SK-N-SH (cell line): ENCODE data around the gene TNFAIP1. TPM values are rescaled to one million over a fixed set of nuclear protein-coding genes. Genes with fewer than 3 reads are reported as not detected.
A peak's percentile ranks its signal among the peaks of the same experiment; 100 is the strongest.
"Not testable (repeated sequence)": the region's sequence is repeated elsewhere in the genome, so short reads cannot be mapped to it uniquely, and the experiment has no call there.

Source experiments
- CTCF ChIA-PET: fragments of 300-600, 350-600 bp; formaldehyde crosslinking; extraction: SDS; loops from one replicate; lab custom pipeline; 2021; lab: Yijun Ruan, JAX
- POLR2A ChIA-PET: fragments of 350-600 bp; sonication (Branson Sonifier 250); formaldehyde crosslinking; extraction: SDS; loops from one replicate; lab custom pipeline; 2020; ENCODE audit warnings: antibody characterized with exemption, inconsistent platforms; lab: Yijun Ruan, JAX
- DNase-seq: peaks from one replicate; pipeline ENCODE4 v3.0.0; 2012
- H2AFZ ChIP-seq: fragments of 200-600 bp; sonication (generic); 2 replicates; pipeline ENCODE4 v1.8.1; 2016; ENCODE audit warnings: antibody characterized with exemption, mild to moderate bottlenecking, low read depth
- H3F3A ChIP-seq: fragments of 200-600 bp; sonication (generic); replicated peaks from 2 replicates; pipeline ENCODE3; 2016; ENCODE audit warnings: antibody characterized with exemption, mild to moderate bottlenecking; ENCODE audit not compliant: insufficient read depth
- H3K27ac ChIP-seq, 2 experiments: fragments of 200-500 bp in 1 of 2; fragments of 200-600 bp in 1 of 2; sonication (Bioruptor generic) in 1 of 2; sonication (generic), shearing (Covaris generic) in 1 of 2; 2 replicates each; pipeline versions ENCODE4 v1.5.1 to v1.6.1; 2014 to 2016; ENCODE audit warnings: low read depth in 2 of 2, inconsistent platforms in 1 of 2, low read length in 1 of 2, mild to moderate bottlenecking in 1 of 2, mixed read lengths in 1 of 2
- H3K27me3 ChIP-seq: fragments of 200-600 bp; sonication (generic), shearing (Covaris generic); 2 replicates; pipeline ENCODE4 v1.6.1; 2016; ENCODE audit warnings: mixed run types; ENCODE audit not compliant: insufficient read depth
- H3K36me3 ChIP-seq, 2 experiments: fragments of 200-500 bp in 1 of 2; fragments of 200-600 bp in 1 of 2; sonication (Bioruptor generic) in 1 of 2; sonication (generic) in 1 of 2; replicated peaks in 1 of 2; 2 replicates each; pipeline versions ENCODE3 to v1.5.1; 2014 to 2016; ENCODE audit warnings: low read length in 1 of 2, mild to moderate bottlenecking in 1 of 2; ENCODE audit not compliant: insufficient read depth in 2 of 2, control insufficient read depth in 1 of 2
- H3K4me1 ChIP-seq, 2 experiments: fragments of 200-500 bp in 1 of 2; fragments of 200-600 bp in 1 of 2; sonication (Bioruptor generic) in 1 of 2; sonication (generic), shearing (Covaris generic) in 1 of 2; 2 replicates each; pipeline versions ENCODE4 v1.5.1 to v1.6.1; 2014 to 2016; ENCODE audit warnings: low read depth in 1 of 2, low read length in 1 of 2, mixed run types in 1 of 2; ENCODE audit not compliant: insufficient read depth in 2 of 2, control insufficient read depth in 1 of 2
- H3K4me2 ChIP-seq: fragments of 200-600 bp; sonication (generic), shearing (Covaris generic); 2 replicates; pipeline ENCODE4 v1.6.1; 2017; ENCODE audit warnings: mixed run types
- H3K4me3 ChIP-seq, 2 experiments: fragments of 200-500 bp in 1 of 2; fragments of 200-600 bp in 1 of 2; sonication (Bioruptor generic) in 1 of 2; sonication (generic), shearing (Covaris generic) in 1 of 2; 2 replicates each; pipeline versions ENCODE4 v1.5.1 to v1.8.1; 2014 to 2016; ENCODE audit warnings: low read depth in 2 of 2, inconsistent platforms in 1 of 2, low read length in 1 of 2, mild to moderate bottlenecking in 1 of 2, mixed read lengths in 1 of 2, moderate library complexity in 1 of 2
- H3K79me2 ChIP-seq: fragments of 200-600 bp; sonication (generic); 2 replicates; pipeline ENCODE4 v1.8.1; 2017; ENCODE audit warnings: mild to moderate bottlenecking; ENCODE audit not compliant: insufficient read depth
- H3K9ac ChIP-seq: fragments of 200-600 bp; sonication (generic); 2 replicates; pipeline ENCODE4 v1.6.1; 2017; ENCODE audit warnings: mixed run types
- H3K9me2 ChIP-seq: fragments of 200-600 bp; sonication (generic); 2 replicates; pipeline ENCODE4 v1.6.1; 2017; ENCODE audit warnings: mixed run types
- H3K9me3 ChIP-seq: fragments of 200-600 bp; sonication (generic); 2 replicates; pipeline ENCODE4 v1.6.1; 2017; ENCODE audit warnings: mixed run types, mild to moderate bottlenecking, moderate library complexity
- H4K20me1 ChIP-seq: fragments of 200-600 bp; sonication (generic); 2 replicates; pipeline ENCODE4 v1.6.1; 2017; ENCODE audit warnings: mild to moderate bottlenecking, mixed run types; ENCODE audit not compliant: insufficient read depth
- ELF1 ChIP-seq: IDR thresholded peaks from 2 replicates; pipeline ENCODE4 v1.4.0; 2012
- EP300 ChIP-seq, 2 experiments: IDR thresholded peaks; 2 replicates each; pipeline versions ENCODE4 v1.4.0 to v1.6.1; 2012; ENCODE audit warnings: borderline replicate concordance in 1 of 2, low read depth in 1 of 2, low read length in 1 of 2
- FOXM1 ChIP-seq: IDR thresholded peaks from 2 replicates; pipeline ENCODE4 v1.4.0; 2012; ENCODE audit warnings: low read depth, mild to moderate bottlenecking
- GABPA ChIP-seq: IDR thresholded peaks from 2 replicates; pipeline ENCODE4 v1.4.0; 2012; ENCODE audit warnings: low read depth, mild to moderate bottlenecking
- JUND ChIP-seq: IDR thresholded peaks from 2 replicates; pipeline ENCODE4 v1.4.0; 2012
- NRF1 ChIP-seq: IDR thresholded peaks from 2 replicates; pipeline ENCODE4 v1.6.1; 2012; ENCODE audit warnings: low read depth, mild to moderate bottlenecking, low read length
- RAD21 ChIP-seq: IDR thresholded peaks from 2 replicates; pipeline ENCODE4 v1.6.1; 2012; ENCODE audit warnings: mild to moderate bottlenecking, low read length
- RFX5 ChIP-seq: IDR thresholded peaks from 2 replicates; pipeline ENCODE4 v1.6.1; 2012; ENCODE audit warnings: mild to moderate bottlenecking, improper control_type of control experiment, low read length
- YY1 ChIP-seq: IDR thresholded peaks from 2 replicates; pipeline ENCODE4 v1.4.0; 2012; ENCODE audit warnings: low read depth, mild to moderate bottlenecking
- WGBS: methylation state at CpG from one replicate; pipeline ENCODE4 v1.1.6; 2017; ENCODE audit warnings: low lambda C conversion rate; 5-methylcytosine and 5-hydroxymethylcytosine counted together
- polyA plus RNA-seq, 3 experiments: library from polyadenylated mRNA; depleted of rRNA; stranded (reverse); fragments of >200 nt; gene quantifications; 2 replicates each; pipeline ENCODE4 v1.2.3, GENCODE V29; 2012
- TF ChIP-seq, protein P1 (sequence below): IDR thresholded peaks from 2 replicates; pipeline ENCODE4; 2012
- TF ChIP-seq, protein P2 (sequence below): fragments of 200-600 bp; sonication (generic); IDR thresholded peaks from 2 replicates; pipeline ENCODE4 v1.6.1; 2017; ENCODE audit warnings: antibody characterized with exemption, mild to moderate bottlenecking, moderate library complexity
- TF ChIP-seq, protein P3 (sequence below): IDR thresholded peaks from 2 replicates; pipeline ENCODE4 v1.4.0; 2012; ENCODE audit warnings: low read depth
- TF ChIP-seq, protein P4 (sequence below): IDR thresholded peaks from 2 replicates; pipeline ENCODE4 v1.6.1; 2012; ENCODE audit warnings: mild to moderate bottlenecking, low read depth, low read length, moderate library complexity

Gene TNFAIP1
- polyA plus RNA-seq, 1 of the 3 experiments (the other 2 are of a cell fraction) = 52.0 TPM

DNA sequence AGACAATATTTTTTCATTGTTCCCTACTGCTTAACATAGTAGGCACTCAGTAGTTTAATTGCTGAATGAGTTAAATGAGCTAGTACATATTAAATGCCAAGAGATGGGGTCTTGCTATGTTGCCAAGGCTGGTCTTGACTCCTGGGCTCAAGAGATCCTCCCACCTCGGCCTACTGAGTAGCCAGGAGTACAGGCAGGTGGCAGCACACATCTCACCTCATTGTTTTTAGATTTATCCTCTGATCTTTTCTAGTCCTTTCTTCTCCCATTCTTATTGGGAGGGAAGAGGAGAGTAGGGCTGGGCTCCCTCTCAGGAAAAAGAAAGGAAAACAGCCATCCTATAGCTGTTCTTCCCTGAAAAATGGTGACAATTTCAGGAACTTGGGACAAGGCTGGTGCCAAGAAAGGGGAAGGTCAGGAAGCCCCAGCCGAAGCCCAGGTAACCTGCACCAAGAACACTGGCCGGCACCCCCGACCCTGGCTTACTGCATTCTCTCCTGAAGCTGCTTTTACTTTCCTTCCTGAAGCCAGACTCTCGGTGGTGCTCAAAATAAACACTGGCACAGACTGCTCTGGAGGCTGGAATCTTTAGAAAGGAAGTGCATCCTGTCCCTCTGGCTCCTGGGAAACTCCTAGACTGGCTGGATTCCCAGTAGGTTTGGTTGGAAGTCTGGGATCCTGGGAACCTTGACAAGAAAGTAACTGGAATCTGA, 2.7 kb downstream of the TNFAIP1 start:
- no peak overlapping the region for H2AFZ ChIP-seq
- ChIA-PET POLR2A (interaction anchor here (0.7 to 1.5 kb wide), 2 partner anchors 9 to 19 kb away, joined by 3 to 4 read pairs; partner anchors contain the start of gene POLDIP2), CTCF (interaction anchor here (1.2 to 1.4 kb wide), 2 partner anchors 87 to 533 kb away, joined by 3 to 4 read pairs; no protein-coding TSS in a partner anchor)
- peaks cover 11 to 21% of the 10 kb centered on the region in 2 experiments; a peak in 3 of 4 replicates for H3K4me1 ChIP-seq
- peaks cover 37 to 38% of the 10 kb centered on the region in 2 experiments for H3K36me3 ChIP-seq
- H3K79me2 ChIP-seq = peaks cover 75% of the 10 kb centered on the region
- 63% methylated on average over 5 of the region's 5 CpGs for WGBS
- peaks cover 19% of the 10 kb centered on the region for H3F3A ChIP-seq
- no peak for DNase-seq
- no peaks in the 10 kb centered on the region for H3K9me3 ChIP-seq
- no peaks in the 10 kb centered on the region for H3K27me3 ChIP-seq
- TF ChIP-seq ELF1 (no peak), NRF1 (no peak), JUND (no peak), GABPA (0 out of 2 replicates have a peak, but pooled peaks have one; percentile 21), FOXM1 (no peak), RFX5 (no peak)
- TF ChIP-seq, protein P1, sequence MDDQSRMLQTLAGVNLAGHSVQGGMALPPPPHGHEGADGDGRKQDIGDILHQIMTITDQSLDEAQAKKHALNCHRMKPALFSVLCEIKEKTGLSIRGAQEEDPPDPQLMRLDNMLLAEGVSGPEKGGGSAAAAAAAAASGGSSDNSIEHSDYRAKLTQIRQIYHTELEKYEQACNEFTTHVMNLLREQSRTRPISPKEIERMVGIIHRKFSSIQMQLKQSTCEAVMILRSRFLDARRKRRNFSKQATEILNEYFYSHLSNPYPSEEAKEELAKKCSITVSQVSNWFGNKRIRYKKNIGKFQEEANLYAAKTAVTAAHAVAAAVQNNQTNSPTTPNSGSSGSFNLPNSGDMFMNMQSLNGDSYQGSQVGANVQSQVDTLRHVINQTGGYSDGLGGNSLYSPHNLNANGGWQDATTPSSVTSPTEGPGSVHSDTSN = no peak
- no peaks in the 10 kb centered on the region for H3K9me2 ChIP-seq
- peak overlapping the region; percentile 51 to 89 for H3K27ac ChIP-seq
- peaks cover 33% of the 10 kb centered on the region; the same call in 1 of the 2 replicates for H4K20me1 ChIP-seq
- peak overlapping the region; percentile 82 for H3K4me2 ChIP-seq
- peak overlapping the region; percentile 29; the same call in 1 of the 2 replicates for H3K9ac ChIP-seq
- no peak overlapping the region for H3K4me3 ChIP-seq

DNA sequence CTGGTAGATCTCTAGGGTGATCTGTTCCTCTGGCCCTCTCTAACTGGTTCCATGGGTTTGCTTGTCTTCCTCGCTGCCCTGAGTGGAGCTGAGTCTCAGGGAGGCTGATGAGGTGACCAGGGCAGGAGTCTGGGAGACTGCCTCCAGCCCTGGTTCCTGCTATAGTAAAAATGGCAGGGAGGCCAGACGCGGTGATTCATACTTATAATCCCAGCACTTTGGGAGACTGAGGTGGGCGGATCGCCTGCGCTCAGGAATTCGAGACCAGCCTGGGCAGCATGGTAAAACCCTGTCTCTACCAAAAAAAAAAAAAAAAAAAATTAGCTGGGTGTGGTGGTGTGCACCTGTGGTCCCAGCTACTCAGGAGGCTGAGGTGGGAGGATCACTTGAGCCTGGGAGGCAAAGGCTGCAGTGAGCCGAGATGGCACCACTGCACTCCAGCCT, 3.2 kb downstream of the TNFAIP1 start:
- not testable (repeated sequence) for H3K9me3 ChIP-seq, DNase-seq, H3K27me3 ChIP-seq, H3K4me3 ChIP-seq, H3K9me2 ChIP-seq, H2AFZ ChIP-seq
- POLR2A ChIA-PET = interaction anchor here (0.7 to 1.5 kb wide), 2 partner anchors 8 to 18 kb away, joined by 3 to 4 read pairs; partner anchors contain the start of gene POLDIP2
- H3F3A ChIP-seq = peaks cover 19% of the 10 kb centered on the region
- H3K79me2 ChIP-seq = peaks cover 70% of the 10 kb centered on the region
- peak overlapping the region in 1 of 2 experiments; percentile 89; a peak in 2 of 4 replicates for H3K27ac ChIP-seq
- peaks cover 37 to 43% of the 10 kb centered on the region in 2 experiments for H3K36me3 ChIP-seq
- peak overlapping the region; percentile 29; the same call in 1 of the 2 replicates for H3K9ac ChIP-seq
- H3K4me2 ChIP-seq = peak overlapping the region; percentile 82; the same call in 1 of the 2 replicates
- 93% methylated on average over 8 of the region's 8 CpGs for WGBS
- CTCF ChIA-PET = interaction anchor here (0.6 kb wide), 1 partner anchor 13 kb away, joined by 3 read pairs; no protein-coding TSS in a partner anchor
- peaks cover 7 to 21% of the 10 kb centered on the region in 2 experiments; a peak in 3 of 4 replicates for H3K4me1 ChIP-seq
- peaks cover 30% of the 10 kb centered on the region; the same call in 1 of the 2 replicates for H4K20me1 ChIP-seq

DNA sequence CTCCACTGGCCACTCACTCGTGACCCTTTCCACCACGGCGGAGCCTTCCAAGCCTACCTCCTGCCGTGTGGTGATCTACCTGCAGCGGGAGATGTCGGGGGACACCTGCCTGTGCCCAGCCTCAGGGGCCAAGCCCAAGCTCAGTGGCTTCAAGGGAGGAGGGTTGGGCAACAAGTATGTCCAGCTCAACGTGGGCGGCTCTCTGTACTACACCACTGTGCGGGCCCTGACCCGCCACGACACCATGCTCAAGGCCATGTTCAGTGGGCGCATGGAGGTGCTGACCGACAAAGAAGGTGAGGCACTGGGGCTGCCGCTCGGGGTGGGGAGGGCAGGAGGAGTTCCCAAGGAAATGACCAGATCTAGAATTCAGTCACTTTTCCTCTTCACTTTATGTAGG, 3.9 kb downstream of the TNFAIP1 start:
- peaks cover 63% of the 10 kb centered on the region for H3K79me2 ChIP-seq
- no peak overlapping the region for H2AFZ ChIP-seq
- ChIA-PET CTCF (interaction anchor here (0.6 kb wide), 1 partner anchor 12 kb away, joined by 3 read pairs; no protein-coding TSS in a partner anchor), POLR2A (no interaction called here)
- no peak overlapping the region for H3K4me2 ChIP-seq
- H3K36me3 ChIP-seq = peaks cover 42 to 50% of the 10 kb centered on the region in 2 experiments
- H4K20me1 ChIP-seq = peaks cover 27% of the 10 kb centered on the region; the same call in 1 of the 2 replicates
- H3K9me3 ChIP-seq = no peaks in the 10 kb centered on the region
- H3K9me2 ChIP-seq = no peaks in the 10 kb centered on the region
- WGBS = 91% methylated on average over 12 of the region's 15 CpGs
- H3K27me3 ChIP-seq = no peaks in the 10 kb centered on the region
- no peak overlapping the region for H3K27ac ChIP-seq
- no peak for DNase-seq
- peaks cover 19% of the 10 kb centered on the region for H3F3A ChIP-seq
- H3K4me3 ChIP-seq = no peak overlapping the region
- H3K4me1 ChIP-seq = peaks cover 1 to 14% of the 10 kb centered on the region in 2 experiments; a peak in 2 of 4 replicates
- no peak overlapping the region for H3K9ac ChIP-seq
- TF ChIP-seq YY1 (no peak), RAD21 (no peak), FOXM1 (no peak), EP300 (IDR thresholded peaks at IDR 0.05; ENCODE audit: borderline replicate concordance in 1 of 2, low read depth in 1 of 2, low read length in 1 of 2) (no peak), NRF1 (no peak)
- TF ChIP-seq, protein P2, sequence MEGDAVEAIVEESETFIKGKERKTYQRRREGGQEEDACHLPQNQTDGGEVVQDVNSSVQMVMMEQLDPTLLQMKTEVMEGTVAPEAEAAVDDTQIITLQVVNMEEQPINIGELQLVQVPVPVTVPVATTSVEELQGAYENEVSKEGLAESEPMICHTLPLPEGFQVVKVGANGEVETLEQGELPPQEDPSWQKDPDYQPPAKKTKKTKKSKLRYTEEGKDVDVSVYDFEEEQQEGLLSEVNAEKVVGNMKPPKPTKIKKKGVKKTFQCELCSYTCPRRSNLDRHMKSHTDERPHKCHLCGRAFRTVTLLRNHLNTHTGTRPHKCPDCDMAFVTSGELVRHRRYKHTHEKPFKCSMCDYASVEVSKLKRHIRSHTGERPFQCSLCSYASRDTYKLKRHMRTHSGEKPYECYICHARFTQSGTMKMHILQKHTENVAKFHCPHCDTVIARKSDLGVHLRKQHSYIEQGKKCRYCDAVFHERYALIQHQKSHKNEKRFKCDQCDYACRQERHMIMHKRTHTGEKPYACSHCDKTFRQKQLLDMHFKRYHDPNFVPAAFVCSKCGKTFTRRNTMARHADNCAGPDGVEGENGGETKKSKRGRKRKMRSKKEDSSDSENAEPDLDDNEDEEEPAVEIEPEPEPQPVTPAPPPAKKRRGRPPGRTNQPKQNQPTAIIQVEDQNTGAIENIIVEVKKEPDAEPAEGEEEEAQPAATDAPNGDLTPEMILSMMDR = no peak
- TF ChIP-seq, protein P3, sequence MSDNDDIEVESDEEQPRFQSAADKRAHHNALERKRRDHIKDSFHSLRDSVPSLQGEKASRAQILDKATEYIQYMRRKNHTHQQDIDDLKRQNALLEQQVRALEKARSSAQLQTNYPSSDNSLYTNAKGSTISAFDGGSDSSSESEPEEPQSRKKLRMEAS = no peak
- TF ChIP-seq, protein P4, sequence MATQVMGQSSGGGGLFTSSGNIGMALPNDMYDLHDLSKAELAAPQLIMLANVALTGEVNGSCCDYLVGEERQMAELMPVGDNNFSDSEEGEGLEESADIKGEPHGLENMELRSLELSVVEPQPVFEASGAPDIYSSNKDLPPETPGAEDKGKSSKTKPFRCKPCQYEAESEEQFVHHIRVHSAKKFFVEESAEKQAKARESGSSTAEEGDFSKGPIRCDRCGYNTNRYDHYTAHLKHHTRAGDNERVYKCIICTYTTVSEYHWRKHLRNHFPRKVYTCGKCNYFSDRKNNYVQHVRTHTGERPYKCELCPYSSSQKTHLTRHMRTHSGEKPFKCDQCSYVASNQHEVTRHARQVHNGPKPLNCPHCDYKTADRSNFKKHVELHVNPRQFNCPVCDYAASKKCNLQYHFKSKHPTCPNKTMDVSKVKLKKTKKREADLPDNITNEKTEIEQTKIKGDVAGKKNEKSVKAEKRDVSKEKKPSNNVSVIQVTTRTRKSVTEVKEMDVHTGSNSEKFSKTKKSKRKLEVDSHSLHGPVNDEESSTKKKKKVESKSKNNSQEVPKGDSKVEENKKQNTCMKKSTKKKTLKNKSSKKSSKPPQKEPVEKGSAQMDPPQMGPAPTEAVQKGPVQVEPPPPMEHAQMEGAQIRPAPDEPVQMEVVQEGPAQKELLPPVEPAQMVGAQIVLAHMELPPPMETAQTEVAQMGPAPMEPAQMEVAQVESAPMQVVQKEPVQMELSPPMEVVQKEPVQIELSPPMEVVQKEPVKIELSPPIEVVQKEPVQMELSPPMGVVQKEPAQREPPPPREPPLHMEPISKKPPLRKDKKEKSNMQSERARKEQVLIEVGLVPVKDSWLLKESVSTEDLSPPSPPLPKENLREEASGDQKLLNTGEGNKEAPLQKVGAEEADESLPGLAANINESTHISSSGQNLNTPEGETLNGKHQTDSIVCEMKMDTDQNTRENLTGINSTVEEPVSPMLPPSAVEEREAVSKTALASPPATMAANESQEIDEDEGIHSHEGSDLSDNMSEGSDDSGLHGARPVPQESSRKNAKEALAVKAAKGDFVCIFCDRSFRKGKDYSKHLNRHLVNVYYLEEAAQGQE = no peak
